B cell (primary cell): ENCODE measurements around the gene LAIR2. TPM values are rescaled to one million over a fixed set of nuclear protein-coding genes. Genes with fewer than 3 reads are reported as not detected.

ENCODE experiments used
- ATAC-seq: fragments of 200-7000 bp; cut with Tn5 transposase; one replicate; pipeline ENCODE4 v1.10.0; 2021; ENCODE audit warnings: low read depth, mild to moderate bottlenecking, moderate number of reproducible peaks, moderate library complexity
- CTCF ChIA-PET: fragments of 350-600 bp; sonication (Branson Sonifier 250); formaldehyde crosslinking; loops from one replicate; lab custom pipeline; 2021; ENCODE audit warnings: antibody characterized with exemption, inconsistent platforms; lab: Charles Lee
- POLR2A ChIA-PET: fragments of 350-600 bp; sonication (Branson Sonifier 250); formaldehyde crosslinking; loops from one replicate; lab custom pipeline; 2021; ENCODE audit warnings: antibody characterized with exemption; lab: Charles Lee
- DNase-seq: peaks from one replicate; pipeline ENCODE4 v3.0.0; 2013
- H2AFZ ChIP-seq: 2 replicates; pipeline ENCODE4 v1.6.1; 2012; ENCODE audit warnings: mild to moderate bottlenecking, low read depth, low read length; ENCODE audit not compliant: insufficient read depth, poor library complexity, severe bottlenecking
- H3K27ac ChIP-seq, 2 donors: 1 replicate in 1 of 2; 2 replicates in 1 of 2; pipeline ENCODE4 v1.5.1; 2012 to 2013; ENCODE audit warnings: low read length in 2 of 2, mild to moderate bottlenecking in 2 of 2, moderate library complexity in 1 of 2
- H3K27me3 ChIP-seq, 4 experiments: fragments of 200-600 bp in 1 of 4; sonication (generic) in 1 of 4; replicated peaks in 1 of 4; 1 replicate in 2 of 4; 2 replicates in 2 of 4; pipeline versions ENCODE4 v1.6.1 to v1.7.0; 2013 to 2016; ENCODE audit warnings: low read length in 3 of 4, mild to moderate bottlenecking in 2 of 4, mixed read lengths in 1 of 4, moderate library complexity in 1 of 4; ENCODE audit not compliant: insufficient read depth in 4 of 4, control insufficient read depth in 3 of 4; ENCODE audit errors: control extremely low read depth in 1 of 4
- H3K36me3 ChIP-seq, 2 experiments: replicated peaks in 1 of 2; 1 replicate in 1 of 2; 2 replicates in 1 of 2; pipeline versions ENCODE4 v1.6.1 to v1.7.1; 2013; ENCODE audit warnings: low read length in 1 of 2; ENCODE audit not compliant: insufficient read depth in 2 of 2, control insufficient read depth in 1 of 2; ENCODE audit errors: control extremely low read depth in 1 of 2, extremely low read depth in 1 of 2
- H3K4me1 ChIP-seq, 2 donors: fragments of 200-600 bp in 1 of 2; sonication (generic) in 1 of 2; 1 replicate in 1 of 2; 2 replicates in 1 of 2; pipeline versions ENCODE4 v1.5.1 to v1.6.1; 2013 to 2017; ENCODE audit warnings: low read length in 2 of 2; ENCODE audit not compliant: control insufficient read depth in 2 of 2, insufficient read depth in 2 of 2
- H3K4me2 ChIP-seq: replicated peaks from 2 replicates; pipeline ENCODE3; 2012; ENCODE audit warnings: mild to moderate bottlenecking, low read depth, low read length; ENCODE audit not compliant: poor library complexity, severe bottlenecking
- H3K4me3 ChIP-seq, 5 experiments: fragments of 200-600 bp in 1 of 5; sonication (generic) in 1 of 5; 1 replicate in 3 of 5; 2 replicates in 2 of 5; pipeline versions ENCODE4 v1.5.1 to v1.7.0; 2011 to 2016; ENCODE audit warnings: low read length in 4 of 5, mild to moderate bottlenecking in 4 of 5, low read depth in 2 of 5, control low read depth in 1 of 5, moderate library complexity in 1 of 5; ENCODE audit not compliant: insufficient read depth in 1 of 5; ENCODE audit errors: control extremely low read depth in 1 of 5, extremely low read depth in 1 of 5
- H3K79me2 ChIP-seq: fragments of 200-600 bp; sonication (generic); one replicate; pipeline ENCODE4 v1.6.0; 2016; ENCODE audit warnings: low read length; ENCODE audit not compliant: control insufficient read depth, insufficient read depth
- H3K9ac ChIP-seq: fragments of 200-600 bp; sonication (generic); 2 replicates; pipeline ENCODE4 v1.6.1; 2017; ENCODE audit warnings: mild to moderate bottlenecking, low read length, moderate library complexity
- H3K9me3 ChIP-seq, 3 donors: one replicate each; pipeline versions ENCODE4 v1.6.1 to v1.7.1; 2013; ENCODE audit warnings: low read length in 2 of 3; ENCODE audit not compliant: control insufficient read depth in 2 of 3, insufficient read depth in 1 of 3; ENCODE audit errors: control extremely low read depth in 1 of 3
- H4K20me1 ChIP-seq: 2 replicates; pipeline ENCODE4 v1.6.0; 2012; ENCODE audit warnings: mild to moderate bottlenecking, low read length; ENCODE audit not compliant: insufficient read depth, control insufficient read depth, poor library complexity, severe bottlenecking
- H3K27ac Mint-ChIP-seq: one replicate; pipeline ENCODE4 v1.8.0; 2021; ENCODE audit warnings: mixed read lengths
- H3K27me3 Mint-ChIP-seq: one replicate; pipeline ENCODE4 v1.8.0; 2021; ENCODE audit warnings: mixed read lengths
- H3K4me1 Mint-ChIP-seq: one replicate; pipeline ENCODE4 v1.8.0; 2021; ENCODE audit warnings: mixed read lengths
- H3K4me3 Mint-ChIP-seq: one replicate; pipeline ENCODE4 v1.8.0; 2021; ENCODE audit warnings: mixed read lengths
- H3K9me3 Mint-ChIP-seq: one replicate; pipeline ENCODE4 v1.8.0; 2022; ENCODE audit warnings: mixed read lengths; ENCODE audit not compliant: insufficient read depth
- EZH2 ChIP-seq: IDR thresholded peaks from 2 replicates; pipeline ENCODE4 v1.6.1; 2012; ENCODE audit warnings: borderline replicate concordance, low read depth, mild to moderate bottlenecking, moderate library complexity, low read length; ENCODE audit not compliant: insufficient read depth, poor library complexity, severe bottlenecking
- WGBS: methylation state at CpG from one replicate; pipeline ENCODE4 v1.1.5; 2013; ENCODE audit warnings: missing lambda C conversion rate; ENCODE audit not compliant: insufficient coverage; 5-methylcytosine and 5-hydroxymethylcytosine counted together
- intact Hi-C: fragments of 100-400 bp; cut with micrococcal nuclease; formaldehyde crosslinking; loops from one replicate; pipeline ENCODE4 v1.10.0; 2022
- polyA plus RNA-seq: library from polyadenylated mRNA; depleted of rRNA; stranded (reverse); fragments of >200 nt; gene quantifications from 2 replicates; pipeline ENCODE4 v1.2.3, GENCODE V29; 2012
- total RNA-seq, 2 donors: library from RNA; stranded (reverse); fragments of 120-200 nt in 1 of 2; gene quantifications; 1 replicate in 1 of 2; 2 replicates in 1 of 2; pipeline versions ENCODE4 v1.2.3 to v1.2.4, GENCODE V29; 2013 to 2022
- TF ChIP-seq, protein P1 (sequence below): fragments of 200-600 bp; IDR thresholded peaks from one replicate; pipeline ENCODE4 v1.8.0; 2022; ENCODE audit warnings: antibody characterized with exemption, mild to moderate bottlenecking

The LAIR2 gene
- total and polyA plus RNA-seq, 2 donors (not counting 1 experiment from before 2014, with no cell fraction given): not detected

DNA sequence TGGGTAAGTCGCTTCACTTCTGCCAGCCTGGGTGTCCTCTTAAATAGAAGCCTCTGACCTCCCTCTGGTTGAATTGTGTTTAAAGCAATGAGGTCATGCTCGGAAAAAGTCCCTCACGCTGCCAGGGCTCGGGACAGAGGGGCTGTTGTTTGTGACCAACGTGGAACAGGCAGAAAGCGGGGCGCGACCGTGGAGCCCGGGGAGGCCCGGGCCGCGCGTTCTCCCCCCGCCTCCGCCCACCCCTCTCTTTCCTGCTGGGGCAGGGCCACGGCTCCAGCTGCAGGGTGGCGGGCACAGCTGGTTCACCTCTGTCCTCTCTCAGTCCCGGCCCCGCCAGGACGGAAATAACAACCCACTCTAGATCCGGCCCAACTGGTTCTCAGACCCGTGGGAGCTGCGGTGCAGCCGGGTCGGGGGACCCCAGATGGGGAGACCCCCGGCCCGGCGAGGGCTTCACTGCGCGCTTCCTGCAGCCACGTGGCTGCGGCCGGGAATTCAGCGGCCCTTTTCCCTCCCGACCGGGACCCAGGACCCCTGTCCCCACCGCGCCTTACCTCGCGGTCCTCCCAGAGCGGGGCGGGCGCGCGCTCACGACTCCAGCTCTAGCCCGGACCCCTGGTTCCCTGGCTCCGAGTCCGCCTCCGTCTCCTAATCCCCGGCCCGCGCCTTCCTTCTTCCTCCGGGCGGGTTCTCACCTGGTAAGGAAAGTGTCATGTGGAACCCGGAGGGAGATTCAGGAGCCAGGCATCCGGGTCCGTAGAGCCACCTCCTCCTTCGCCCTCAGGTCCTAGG is 31.4 kb upstream of the LAIR2 start:
- Histone ChIP-seq H3K9ac (no peak overlapping the region), H3K27me3 (peaks cover 0 to 43% (median 19%) of the 10 kb centered on the region in 4 experiments), H3K4me2 (peak overlapping the region; percentile 64), H2AFZ (peak overlapping the region; percentile 51), H3K79me2 (no peaks in the 10 kb centered on the region), H3K4me1 (peaks cover 12 to 16% of the 10 kb centered on the region in 2 donors), H4K20me1 (no peaks in the 10 kb centered on the region), H3K4me3 (no peak overlapping the region), H3K27ac (no peak overlapping the region), H3K9me3 (peaks cover 0 to 7% (median 0%) of the 10 kb centered on the region in 3 donors), H3K36me3 (no peaks in the 10 kb centered on the region)
- Mint-ChIP-seq H3K27ac (no peak overlapping the region), H3K4me1 (peaks cover 11% of the 10 kb centered on the region), H3K4me3 (peak overlapping the region; percentile 53), H3K27me3 (peaks cover 43% of the 10 kb centered on the region), H3K9me3 (no peaks in the 10 kb centered on the region)
- POLR2A ChIA-PET: no interaction called here
- CTCF ChIA-PET: interaction anchor here (0.7 to 1.0 kb wide), 2 partner anchors 11 to 203 kb away, joined by 3 to 9 read pairs; no protein-coding TSS in a partner anchor
- peak; percentile 43 for DNase-seq
- 3% methylated on average over 47 of the region's 60 CpGs for WGBS
- intact Hi-C loops: no loop called here
- TF ChIP-seq, protein P1, sequence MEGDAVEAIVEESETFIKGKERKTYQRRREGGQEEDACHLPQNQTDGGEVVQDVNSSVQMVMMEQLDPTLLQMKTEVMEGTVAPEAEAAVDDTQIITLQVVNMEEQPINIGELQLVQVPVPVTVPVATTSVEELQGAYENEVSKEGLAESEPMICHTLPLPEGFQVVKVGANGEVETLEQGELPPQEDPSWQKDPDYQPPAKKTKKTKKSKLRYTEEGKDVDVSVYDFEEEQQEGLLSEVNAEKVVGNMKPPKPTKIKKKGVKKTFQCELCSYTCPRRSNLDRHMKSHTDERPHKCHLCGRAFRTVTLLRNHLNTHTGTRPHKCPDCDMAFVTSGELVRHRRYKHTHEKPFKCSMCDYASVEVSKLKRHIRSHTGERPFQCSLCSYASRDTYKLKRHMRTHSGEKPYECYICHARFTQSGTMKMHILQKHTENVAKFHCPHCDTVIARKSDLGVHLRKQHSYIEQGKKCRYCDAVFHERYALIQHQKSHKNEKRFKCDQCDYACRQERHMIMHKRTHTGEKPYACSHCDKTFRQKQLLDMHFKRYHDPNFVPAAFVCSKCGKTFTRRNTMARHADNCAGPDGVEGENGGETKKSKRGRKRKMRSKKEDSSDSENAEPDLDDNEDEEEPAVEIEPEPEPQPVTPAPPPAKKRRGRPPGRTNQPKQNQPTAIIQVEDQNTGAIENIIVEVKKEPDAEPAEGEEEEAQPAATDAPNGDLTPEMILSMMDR: no peak
- TF ChIP-seq EZH2: no peak
- peak; percentile 33 for ATAC-seq
